ENCODE results near the gene NDUFA11. TPM values are rescaled to one million over a fixed set of nuclear protein-coding genes. Genes with fewer than 3 reads are reported as not detected.

The NDUFA11 gene
- total and polyA plus RNA-seq, 7 donors = 242 to 450 (median 395) TPM

GRCh38 chr19:5896365-5897076 lies 7.1 kb downstream of the NDUFA11 start:
- no peak overlapping the region for H3K27ac ChIP-seq
- no peaks in the 10 kb centered on the region for H3K9me3 ChIP-seq
- intact Hi-C loops (cut with DNase I) = no loop called here
- DNase-seq = no peak
- WGBS, 2 donors = 84 to 91% methylated on average over 29 of the region's 29 CpGs
- no peak overlapping the region for H3K4me3 ChIP-seq
- H3K4me1 ChIP-seq = peaks cover 0 to 16% (median 12%) of the 10 kb centered on the region in 4 donors
- peaks cover 6 to 44% (median 12%) of the 10 kb centered on the region in 4 donors for H3K36me3 ChIP-seq
- no peak for TF ChIP-seq CTCF (IDR thresholded peaks at IDR 0.05)
- no peak for TF ChIP-seq POLR2A (IDR thresholded peaks at IDR 0.05)
- TF ChIP-seq EP300 (IDR thresholded peaks at IDR 0.05) = no peak
- no peak for TF ChIP-seq POLR2AphosphoS5 (IDR thresholded peaks at IDR 0.05)
- no peaks in the 10 kb centered on the region for H3K27me3 ChIP-seq

DNA sequence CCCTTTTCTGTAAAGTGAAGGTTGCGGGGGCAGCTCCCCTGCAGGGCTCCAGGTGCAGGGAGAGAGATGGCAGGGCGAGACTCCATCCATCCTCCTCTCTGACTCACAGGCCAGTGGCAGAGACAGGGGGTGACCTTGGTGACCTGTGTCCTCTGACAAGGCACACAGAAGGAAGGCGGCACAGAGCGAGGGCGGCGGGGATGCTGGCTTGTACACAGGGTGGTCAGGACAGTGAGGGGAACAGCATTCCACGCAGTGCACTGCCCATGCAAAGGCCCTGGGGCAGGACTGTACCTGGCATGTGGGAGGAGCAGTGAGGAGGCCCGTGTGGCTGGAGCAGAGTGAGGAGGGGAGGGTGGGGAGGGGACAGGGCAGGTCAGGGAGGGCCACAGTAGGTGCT lies 7.7 kb downstream of the NDUFA11 start:
- peaks cover 0 to 22% (median 18%) of the 10 kb centered on the region in 4 donors for H3K4me1 ChIP-seq
- H3K27me3 ChIP-seq = no peaks in the 10 kb centered on the region
- no peak for DNase-seq
- no peaks in the 10 kb centered on the region for H3K9me3 ChIP-seq
- intact Hi-C loops (cut with DNase I) = no loop called here
- H3K36me3 ChIP-seq = peaks cover 6 to 37% (median 12%) of the 10 kb centered on the region in 4 donors
- no peak overlapping the region for H3K4me3 ChIP-seq
- no peak overlapping the region for H3K27ac ChIP-seq
- WGBS, 2 donors = 88 to 90% methylated on average over 8 of the region's 8 CpGs
- no peak for TF ChIP-seq EP300 (IDR thresholded peaks at IDR 0.05)
- TF ChIP-seq POLR2A (IDR thresholded peaks at IDR 0.05) = no peak
- no peak for TF ChIP-seq POLR2AphosphoS5 (IDR thresholded peaks at IDR 0.05)
- TF ChIP-seq CTCF (IDR thresholded peaks at IDR 0.05) = no peak

- H3K27ac ChIP-seq = no peak overlapping the region
Observed at GRCh38 chr19:5895409-5895808, 8.2 kb downstream of the NDUFA11 start.

GRCh38 chr19:5894704-5895349 lies 8.8 kb downstream of the NDUFA11 start:
- no peak overlapping the region for H3K27ac ChIP-seq
- no peak for DNase-seq
- peaks cover 0 to 33% (median 29%) of the 10 kb centered on the region in 4 donors for H3K4me1 ChIP-seq
- H3K4me3 ChIP-seq = no peak overlapping the region
- H3K36me3 ChIP-seq = peaks cover 6 to 30% (median 12%) of the 10 kb centered on the region in 4 donors
- no peaks in the 10 kb centered on the region for H3K9me3 ChIP-seq
- 85 to 92% methylated on average over 28 of the region's 28 CpGs for WGBS, 2 donors
- TF ChIP-seq CTCF (IDR thresholded peaks at IDR 0.05) (no peak), POLR2A (IDR thresholded peaks at IDR 0.05) (no peak), EP300 (IDR thresholded peaks at IDR 0.05) (no peak), POLR2AphosphoS5 (IDR thresholded peaks at IDR 0.05) (no peak)
- no peaks in the 10 kb centered on the region for H3K27me3 ChIP-seq
- intact Hi-C loops (cut with DNase I) = no loop called here

More at GRCh38 chr19:5895409-5895808, 8.2 kb downstream of the NDUFA11 start:
- WGBS, 2 donors = 79 to 87% methylated on average over 15 of the region's 15 CpGs
- Histone ChIP-seq H3K9me3 (no peaks in the 10 kb centered on the region), H3K4me1 (peaks cover 0 to 27% (median 23%) of the 10 kb centered on the region in 4 donors), H3K36me3 (peaks cover 6 to 35% (median 12%) of the 10 kb centered on the region in 4 donors), H3K27me3 (no peaks in the 10 kb centered on the region), H3K4me3 (no peak overlapping the region)
- intact Hi-C loops (cut with DNase I) = no loop called here
- TF ChIP-seq POLR2AphosphoS5 (IDR thresholded peaks at IDR 0.05) (no peak), POLR2A (IDR thresholded peaks at IDR 0.05) (no peak)
- no peak for DNase-seq

Data from sigmoid colon (tissue), 7 donors.